Upper lobe of left lung (tissue), 6 donors: Measurements from ENCODE around the gene MAU2. TPM values are rescaled to one million over a fixed set of nuclear protein-coding genes. Genes with fewer than 3 reads are reported as not detected.
"Not testable (repeated sequence)": the region's sequence is repeated elsewhere in the genome, so short reads cannot be mapped to it uniquely, and the experiment has no call there.

Experiments used
- ATAC-seq, 2 donors: fragments of 200-7000 bp; cut with Tn5 transposase; one replicate each; pipeline ENCODE4 v1.9.1; 2022; ENCODE audit warnings: mild to moderate bottlenecking in 2 of 2, moderate library complexity in 2 of 2; ENCODE audit not compliant: low FRiP score in 2 of 2
- DNase-seq, 2 donors: peaks; one replicate each; pipeline ENCODE4 v3.0.0-alpha.2; 2019 to 2020
- H3K27ac ChIP-seq, 4 donors: fragments of 200-600 bp; sonication (generic); one replicate each; pipeline ENCODE4 v1.5.1; 2016 to 2019
- H3K27me3 ChIP-seq, 4 donors: fragments of 200-600 bp; sonication (generic); one replicate each; pipeline ENCODE4 v1.5.1; 2017 to 2019
- H3K36me3 ChIP-seq, 4 donors: fragments of 200-600 bp; sonication (generic); one replicate each; pipeline ENCODE4 v1.5.1; 2016 to 2019
- H3K4me1 ChIP-seq, 4 donors: fragments of 200-600 bp; sonication (generic); one replicate each; pipeline ENCODE4 v1.5.1; 2018 to 2019
- H3K4me3 ChIP-seq, 4 donors: fragments of 200-600 bp; sonication (generic); one replicate each; pipeline ENCODE4 v1.5.1; 2017 to 2019; ENCODE audit warnings: mild to moderate bottlenecking in 2 of 4, moderate library complexity in 1 of 4
- H3K9me3 ChIP-seq, 4 donors: fragments of 200-600 bp; sonication (generic); one replicate each; pipeline ENCODE4 v1.5.1; 2018 to 2019
- CTCF ChIP-seq, 6 experiments: fragments of 450-650 bp in 4 of 6; fragments of 200-600 bp in 2 of 6; sonication (generic) in 2 of 6; IDR thresholded peaks; one replicate each; pipeline ENCODE4 v1.5.1; 2016 to 2019; ENCODE audit warnings: antibody characterized with exemption in 6 of 6
- EP300 ChIP-seq, 4 donors: sonication (generic); formaldehyde crosslinking; IDR thresholded peaks; one replicate each; pipeline ENCODE4 v1.5.1; 2017; ENCODE audit warnings: antibody characterized with exemption in 4 of 4, control low read depth in 2 of 4
- POLR2A ChIP-seq, 4 donors: fragments of 450-650 bp; IDR thresholded peaks; one replicate each; pipeline ENCODE4 v1.5.1; 2016 to 2017; ENCODE audit warnings: antibody characterized with exemption in 4 of 4, mild to moderate bottlenecking in 2 of 4
- POLR2AphosphoS5 ChIP-seq, 2 donors: sonication (generic); formaldehyde crosslinking; IDR thresholded peaks; one replicate each; pipeline ENCODE4 v1.5.1; 2017; ENCODE audit warnings: antibody characterized with exemption in 2 of 2
- WGBS, 2 donors: methylation state at CpG; one replicate each; pipeline ENCODE4 v1.1.5; 2017 to 2018; 5-methylcytosine and 5-hydroxymethylcytosine counted together
- total RNA-seq, 6 donors: library from RNA; depleted of rRNA in 4 of 6; stranded (reverse); fragments of >200 nt in 4 of 6; gene quantifications; one replicate each; pipeline versions ENCODE4 v1.1.0 to v1.2.1, GENCODE V29; 2016 to 2021
- donor health status: DM: no; HTN: no; CAD: no; lungs with moderate emphysema.
- donor health status: DM: no; HTN: yes; CAD: no; lungs with severe emphysema.

MAU2 gene
- total RNA-seq, 6 donors from 2014 or later = 42.3 to 166 (median 64.2) TPM

- 72 to 82% methylated on average over 2 of the region's 2 CpGs for WGBS, 2 donors
- TF ChIP-seq POLR2A (IDR thresholded peaks at IDR 0.05) = no peak
- no peak for TF ChIP-seq EP300 (IDR thresholded peaks at IDR 0.05)
- no peak for TF ChIP-seq CTCF (IDR thresholded peaks at IDR 0.05)
- no peak for TF ChIP-seq POLR2AphosphoS5 (IDR thresholded peaks at IDR 0.05)
- H3K27me3 ChIP-seq = no peaks in the 10 kb centered on the region
- DNase-seq = no peak
- H3K27ac ChIP-seq = peak overlapping the region in 2 of 4 donors; percentile 79 to 82
- H3K4me3 ChIP-seq = no peak overlapping the region
- no peaks in the 10 kb centered on the region for H3K9me3 ChIP-seq
- H3K4me1 ChIP-seq = peaks cover 32 to 65% (median 53%) of the 10 kb centered on the region in 4 donors
- no peaks in the 10 kb centered on the region for H3K36me3 ChIP-seq
- ATAC-seq = no peak
Observed at GRCh38 chr19:19379527-19379926, 58.9 kb downstream of the MAU2 start.

GRCh38 chr19:19380316-19380715 lies 59.7 kb downstream of the MAU2 start:
- H3K27me3 ChIP-seq, H3K36me3 ChIP-seq, H3K9me3 ChIP-seq, ATAC-seq, H3K4me3 ChIP-seq, DNase-seq: not testable (repeated sequence)
- Histone ChIP-seq H3K27ac (peak overlapping the region in 3 of 4 donors; percentile 71 to 82 (median 79)), H3K4me1 (peaks cover 36 to 63% (median 53%) of the 10 kb centered on the region in 4 donors)
- 94% methylated on average over 12 of the region's 12 CpGs for WGBS, 2 donors

- H3K4me1 ChIP-seq = peaks cover 34 to 58% (median 47%) of the 10 kb centered on the region in 4 donors
- WGBS, 2 donors = 70 to 73% methylated on average over 10 to 11 of the region's 11 CpGs
- no peaks in the 10 kb centered on the region for H3K27me3 ChIP-seq
- H3K9me3 ChIP-seq = no peaks in the 10 kb centered on the region
- peak in 1 of 2 donors; percentile 79 for DNase-seq
- ATAC-seq = no peak
- no peaks in the 10 kb centered on the region for H3K36me3 ChIP-seq
- no peak overlapping the region for H3K4me3 ChIP-seq
- peak overlapping the region; percentile 21 to 82 (median 66) for H3K27ac ChIP-seq
- no peak for TF ChIP-seq POLR2A (IDR thresholded peaks at IDR 0.05)
- TF ChIP-seq CTCF (IDR thresholded peaks at IDR 0.05) = no peak
- TF ChIP-seq POLR2AphosphoS5 (IDR thresholded peaks at IDR 0.05) = peak in 1 of 2 donors; percentile 26
- peak in 1 of 4 donors; percentile 59 for TF ChIP-seq EP300 (IDR thresholded peaks at IDR 0.05)
Observed at GRCh38 chr19:19381007-19381926, 60.6 kb downstream of the MAU2 start.

GRCh38 chr19:19382118-19382517 lies 61.5 kb downstream of the MAU2 start:
- Histone ChIP-seq H3K9me3 (no peaks in the 10 kb centered on the region), H3K27me3 (no peaks in the 10 kb centered on the region), H3K4me3 (no peak overlapping the region), H3K27ac (peak overlapping the region in 2 of 4 donors; percentile 62 to 82), H3K4me1 (peaks cover 34 to 56% (median 52%) of the 10 kb centered on the region in 4 donors), H3K36me3 (no peaks in the 10 kb centered on the region)
- 92 to 95% methylated on average over 8 of the region's 8 CpGs for WGBS, 2 donors
- DNase-seq = no peak
- no peak for TF ChIP-seq CTCF (IDR thresholded peaks at IDR 0.05)
- TF ChIP-seq EP300 (IDR thresholded peaks at IDR 0.05) = no peak
- no peak for TF ChIP-seq POLR2AphosphoS5 (IDR thresholded peaks at IDR 0.05)
- no peak for TF ChIP-seq POLR2A (IDR thresholded peaks at IDR 0.05)
- ATAC-seq = no peak

- H3K4me1 ChIP-seq = peaks cover 39 to 58% (median 54%) of the 10 kb centered on the region in 4 donors
- H3K4me3 ChIP-seq = peak overlapping the region; percentile 18 to 84 (median 60)
- no peak for ATAC-seq
- DNase-seq = peak in 1 of 2 donors; percentile 58
- WGBS, 2 donors = 74 to 89% methylated on average over 13 of the region's 13 CpGs
- TF ChIP-seq POLR2AphosphoS5 (IDR thresholded peaks at IDR 0.05) (no peak), POLR2A (IDR thresholded peaks at IDR 0.05) (no peak), EP300 (IDR thresholded peaks at IDR 0.05) (no peak), CTCF (IDR thresholded peaks at IDR 0.05) (no peak)
- no peaks in the 10 kb centered on the region for H3K9me3 ChIP-seq
- H3K36me3 ChIP-seq = no peaks in the 10 kb centered on the region
- H3K27ac ChIP-seq = peak overlapping the region; percentile 81 to 96 (median 87)
- no peaks in the 10 kb centered on the region for H3K27me3 ChIP-seq
Observed at GRCh38 chr19:19384486-19384885, 63.9 kb downstream of the MAU2 start.
